HG02588 (cell line): ENCODE measurements around the gene SH3GLB1.

Experiments used
- ATAC-seq: cut with Tn5 transposase; IDR thresholded peaks from one replicate; pipeline ENCODE4 v1.9.1; 2021; ENCODE audit warnings: mild to moderate bottlenecking, moderate library complexity; ENCODE audit not compliant: unreplicated experiment

The SH3GLB1 gene

GRCh38 chr1:86731416-86731815 lies 27.0 kb downstream of the SH3GLB1 start:
- ATAC-seq, result no peak

- ATAC-seq, result no peak
These were observed 29.0 kb downstream of the SH3GLB1 start for GRCh38 chr1:86733340-86733739.

GRCh38 chr1:86739648-86740509 lies 35.5 kb downstream of the SH3GLB1 start:
- ATAC-seq, result peak; percentile 54

DNA sequence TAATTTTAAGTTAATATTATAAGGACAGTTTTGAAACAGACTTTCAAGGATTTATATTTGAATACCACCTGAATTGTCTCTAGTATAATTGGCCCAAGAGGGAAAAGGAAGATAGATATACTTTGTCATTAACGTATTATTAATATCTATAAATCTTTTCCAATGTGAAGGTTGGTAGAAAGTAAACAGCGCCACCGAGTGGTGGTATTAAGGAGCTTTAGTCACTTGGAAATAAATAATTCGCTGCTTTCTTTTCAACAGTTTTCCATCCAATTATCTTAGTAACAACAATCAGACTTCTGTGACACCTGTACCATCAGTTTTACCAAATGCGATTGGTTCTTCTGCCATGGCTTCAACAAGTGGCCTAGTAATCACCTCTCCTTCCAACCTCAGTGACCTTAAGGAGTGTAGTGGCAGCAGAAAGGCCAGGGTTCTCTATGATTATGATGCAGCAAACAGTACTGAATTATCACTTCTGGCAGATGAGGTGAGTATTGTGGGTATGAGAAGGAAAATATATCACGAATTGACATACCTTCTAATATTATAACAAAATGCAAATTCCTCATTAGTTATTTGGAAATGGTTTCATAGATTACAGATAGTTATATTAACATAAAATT lies 37.7 kb downstream of the SH3GLB1 start:
- no peak for ATAC-seq

DNA sequence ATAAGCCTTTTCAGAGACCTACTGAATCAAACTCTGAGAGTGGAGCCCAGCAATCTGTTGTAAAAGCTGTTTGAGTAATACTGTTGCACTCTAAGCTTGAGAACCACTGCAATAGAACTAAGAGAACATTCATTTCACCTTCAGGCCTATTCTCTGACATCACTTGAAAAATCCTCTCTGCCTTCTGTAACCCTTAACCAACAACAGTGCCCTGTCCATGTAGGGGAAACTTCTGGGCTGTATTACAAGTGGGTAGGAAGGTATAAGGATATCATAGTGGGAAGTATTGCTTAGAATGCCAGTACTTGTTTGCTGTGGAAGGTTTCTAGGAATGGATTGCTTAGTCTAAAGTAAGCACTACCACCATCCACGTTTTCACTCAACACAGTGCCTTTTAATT lies 42.9 kb downstream of the SH3GLB1 start:
- no peak for ATAC-seq

DNA sequence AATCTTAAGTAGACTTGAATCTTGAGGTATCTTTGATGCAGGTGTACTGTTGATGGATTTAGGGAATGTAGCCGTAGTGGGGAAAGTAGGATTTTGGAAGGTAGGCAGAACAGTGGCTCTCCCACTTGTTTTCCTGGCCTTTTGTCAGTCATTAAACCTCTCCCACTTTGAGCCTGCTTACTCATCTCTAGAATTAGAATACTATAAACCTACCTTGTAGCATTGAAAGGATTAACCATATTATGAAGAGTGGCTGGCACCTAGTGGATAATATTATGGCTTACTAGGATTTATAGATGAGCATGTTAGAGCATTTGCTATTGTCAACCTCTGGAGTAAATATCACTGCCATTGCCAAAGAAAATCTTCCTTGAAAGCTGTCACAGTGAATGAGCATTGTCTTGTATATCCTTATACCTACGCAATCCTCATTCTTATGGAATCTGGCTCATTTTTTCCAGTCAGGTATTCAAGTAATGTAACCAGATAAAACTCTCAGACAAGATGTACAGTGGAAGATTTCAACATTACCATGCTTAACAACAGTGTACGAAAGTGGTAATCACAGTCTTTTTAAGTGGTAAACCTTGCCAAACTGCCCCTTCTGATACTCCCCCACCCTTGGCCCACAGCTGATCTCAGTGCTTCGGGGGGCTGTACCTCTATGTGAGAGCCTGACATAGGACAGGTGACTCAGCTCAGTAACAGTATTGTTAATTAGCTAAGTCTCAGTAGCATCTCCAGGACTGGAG lies 44.4 kb downstream of the SH3GLB1 start:
- ATAC-seq, result no peak

DNA sequence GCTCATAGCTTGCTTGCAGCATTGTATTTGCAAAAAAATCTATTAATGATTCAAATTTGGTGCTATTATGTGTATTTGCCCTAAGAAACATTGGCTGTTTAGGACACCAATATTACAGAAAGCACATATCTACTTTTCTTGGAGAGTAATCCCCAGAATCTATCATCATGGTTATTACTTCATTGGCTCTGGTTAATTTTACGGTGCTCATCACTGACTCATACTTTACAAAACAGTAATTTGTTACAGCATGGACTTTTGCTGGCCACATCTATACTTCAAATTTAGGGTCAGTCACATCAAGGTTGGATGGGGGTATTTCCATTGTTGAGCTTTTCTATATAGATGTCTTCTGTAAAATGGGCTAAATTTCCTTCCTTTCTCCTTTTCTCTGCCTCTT lies 45.7 kb downstream of the SH3GLB1 start:
- no peak for ATAC-seq

DNA sequence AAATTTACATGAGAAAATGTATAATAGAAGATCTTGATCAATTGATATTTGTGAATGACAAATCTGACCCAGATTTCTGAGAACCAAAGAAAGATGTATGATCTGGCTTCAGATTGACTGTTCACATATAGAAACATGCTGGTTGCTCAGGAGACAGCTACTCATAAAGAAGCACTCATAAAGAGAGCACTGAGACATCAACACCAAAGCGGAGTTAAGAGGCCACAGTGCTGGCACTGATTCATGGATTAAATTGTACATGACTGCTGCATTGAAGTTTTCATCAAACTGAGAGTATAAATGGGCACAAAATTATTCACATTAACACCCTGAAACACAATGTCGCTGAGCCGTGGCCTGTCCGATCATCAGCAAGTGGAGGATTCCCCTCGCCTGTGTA lies 46.2 kb downstream of the SH3GLB1 start:
- ATAC-seq, result no peak

GRCh38 chr1:86751923-86752322 lies 47.5 kb downstream of the SH3GLB1 start:
- no peak for ATAC-seq

DNA sequence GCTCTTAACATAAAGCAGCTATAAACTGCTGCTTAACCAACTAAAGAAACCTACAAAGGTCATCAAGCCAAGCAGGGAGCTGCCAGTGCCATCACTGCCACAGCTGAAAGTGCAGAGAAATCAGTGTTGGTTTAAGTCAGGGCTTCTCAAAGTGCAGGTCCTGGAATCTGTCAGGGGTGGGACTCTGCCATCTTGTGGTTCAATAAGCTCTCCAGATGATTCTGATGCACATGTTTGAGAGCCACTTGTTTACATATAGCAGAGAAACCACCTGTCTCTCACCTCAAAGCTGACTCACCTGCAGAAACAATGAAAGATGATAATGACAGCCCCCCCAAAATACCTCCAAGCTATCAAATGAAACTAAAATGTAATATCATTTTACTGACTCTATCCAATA lies 49.3 kb downstream of the SH3GLB1 start:
- no peak for ATAC-seq

DNA sequence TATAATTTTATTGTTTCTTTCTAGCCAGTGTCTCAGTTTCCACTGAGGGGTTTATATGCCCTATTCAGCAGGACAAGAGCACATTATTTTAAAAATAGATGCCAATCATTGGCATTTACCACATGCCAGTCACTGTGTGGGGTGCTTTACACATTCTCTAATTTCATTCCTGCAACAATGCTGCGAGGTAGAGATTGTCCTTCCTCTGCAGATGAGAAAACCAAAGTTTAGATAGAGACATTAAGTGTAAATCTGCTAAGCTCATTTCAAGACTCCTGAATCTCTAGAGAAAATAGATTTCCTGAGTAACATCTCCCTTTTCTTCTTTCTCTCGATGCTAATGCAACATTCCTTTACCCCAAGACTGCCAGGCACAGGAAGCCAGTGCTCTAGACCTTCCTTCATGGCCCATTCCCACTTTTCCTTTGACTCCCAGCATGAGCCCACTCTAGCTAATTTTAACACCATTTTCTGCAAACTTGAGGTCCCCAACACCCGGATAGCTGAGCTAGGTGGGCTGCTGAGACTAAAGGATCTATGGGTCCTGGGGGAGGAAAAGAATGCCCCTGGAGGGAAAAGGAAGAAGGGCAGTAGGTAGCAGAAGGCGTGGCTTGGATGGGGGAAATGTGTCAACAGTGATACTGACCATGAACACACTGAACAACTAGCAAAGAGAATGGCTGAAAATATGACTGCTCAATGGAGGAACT lies 50.0 kb downstream of the SH3GLB1 start:
- no peak for ATAC-seq

DNA sequence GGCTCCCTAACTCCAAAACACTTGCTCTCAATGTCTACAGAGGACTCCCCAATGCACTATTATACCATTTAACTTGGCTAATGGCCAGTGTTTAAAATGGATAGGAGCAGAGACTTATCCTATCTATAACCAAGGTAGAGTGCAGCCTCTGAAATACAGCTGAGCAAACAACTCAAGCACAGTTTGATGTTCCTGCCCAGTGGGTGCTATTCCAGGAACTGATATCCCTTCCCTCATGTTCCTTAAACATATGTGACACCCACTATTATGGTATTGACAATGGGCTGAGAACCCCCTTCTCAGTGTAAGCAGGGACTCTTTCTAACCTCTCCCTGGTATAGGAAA lies 51.7 kb downstream of the SH3GLB1 start:
- no peak for ATAC-seq

DNA sequence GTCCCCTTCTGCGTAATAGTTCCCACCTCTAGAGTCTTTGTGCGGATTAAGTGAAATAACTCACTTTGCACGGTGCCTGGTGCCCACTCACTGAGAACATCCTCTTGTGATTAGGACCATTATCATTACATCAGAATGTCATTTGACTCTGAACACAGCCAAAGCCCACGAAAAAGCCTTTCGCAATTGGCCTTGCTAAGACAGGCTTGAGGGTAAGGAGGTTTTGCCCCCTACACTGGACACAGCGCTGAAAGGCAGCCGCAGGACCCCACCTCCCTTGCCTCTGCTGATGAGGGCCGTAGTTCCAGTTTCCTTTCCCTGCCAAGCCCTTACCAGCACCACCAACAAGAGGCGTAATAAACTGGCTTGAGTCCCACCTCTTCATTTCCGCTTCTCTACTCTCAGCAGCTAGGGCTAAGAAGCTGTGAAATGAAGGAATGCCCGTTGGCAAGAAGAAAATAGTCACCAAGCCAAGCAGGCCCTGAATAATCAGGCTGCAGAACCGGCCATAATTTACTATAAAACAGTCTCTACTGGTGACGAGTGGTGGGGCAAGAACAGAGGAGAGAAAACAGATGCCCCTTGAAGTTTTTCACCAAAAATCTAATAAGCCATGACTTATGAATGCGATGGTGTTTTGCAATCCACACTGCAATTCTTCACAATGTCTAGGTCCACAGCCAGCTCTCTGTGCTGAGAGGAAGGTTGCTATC lies 53.1 kb downstream of the SH3GLB1 start:
- no peak for ATAC-seq

DNA sequence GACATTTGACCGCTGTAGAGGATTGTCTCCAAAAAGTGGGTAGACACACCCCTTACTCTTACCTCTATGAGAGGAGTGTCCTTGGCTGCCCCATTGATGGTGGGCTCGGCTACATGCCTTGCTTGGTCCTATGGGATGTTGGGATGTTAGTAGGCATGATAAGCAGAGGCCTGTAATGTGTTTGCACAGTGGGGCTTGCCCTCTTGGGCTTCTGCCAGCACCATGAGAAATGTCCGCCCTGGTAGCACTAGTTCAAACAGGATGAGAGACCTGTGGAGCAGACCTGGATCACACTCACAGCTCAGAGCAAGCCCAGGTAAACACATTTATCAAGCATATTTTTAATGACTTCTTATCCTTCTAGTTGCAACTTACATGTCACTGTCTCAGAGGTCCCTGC lies 54.2 kb downstream of the SH3GLB1 start:
- no peak for ATAC-seq

- ATAC-seq, result no peak
These were observed 55.8 kb downstream of the SH3GLB1 start for GRCh38 chr1:86760199-86760598.

DNA sequence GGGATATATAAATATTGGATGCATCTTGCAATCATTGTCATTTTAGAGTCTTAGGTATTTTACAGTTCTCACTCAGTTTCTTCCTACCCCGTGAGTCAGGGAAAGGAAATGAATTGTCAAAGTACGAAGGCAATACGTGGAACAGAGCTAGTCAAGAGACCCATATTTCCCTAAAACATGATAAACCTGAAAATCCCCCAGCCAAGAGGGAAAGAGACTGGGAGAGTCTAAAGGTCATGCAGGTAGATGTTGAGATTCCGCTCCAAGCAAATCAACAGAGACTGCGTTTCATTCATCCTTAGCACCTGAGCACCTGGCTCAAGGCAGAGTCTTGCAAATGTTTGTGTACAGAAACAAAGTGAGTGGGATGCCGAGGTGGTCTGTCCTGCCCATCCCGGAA lies 58.0 kb downstream of the SH3GLB1 start:
- no peak for ATAC-seq

DNA sequence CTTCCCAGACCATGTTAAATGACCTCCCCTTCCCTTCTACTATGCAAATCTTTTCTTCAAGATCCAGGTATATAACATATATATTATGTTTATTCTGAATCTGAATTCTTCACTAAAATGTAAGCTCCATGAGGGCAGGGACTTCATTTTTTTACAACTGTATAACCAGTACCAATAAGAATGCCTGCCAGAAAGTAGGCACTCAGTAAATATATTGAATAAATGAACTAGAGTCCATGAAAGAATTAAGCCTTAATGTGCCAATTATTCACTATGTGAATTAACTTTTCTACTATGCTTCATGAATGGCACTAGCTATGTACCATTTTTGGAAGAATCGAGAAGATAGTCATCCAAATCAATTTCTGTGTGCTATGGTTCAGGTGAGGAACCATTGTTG lies 60.1 kb downstream of the SH3GLB1 start:
- no peak for ATAC-seq

- ATAC-seq, result no peak
These were observed 60.7 kb downstream of the SH3GLB1 start for GRCh38 chr1:86765073-86765472.

DNA sequence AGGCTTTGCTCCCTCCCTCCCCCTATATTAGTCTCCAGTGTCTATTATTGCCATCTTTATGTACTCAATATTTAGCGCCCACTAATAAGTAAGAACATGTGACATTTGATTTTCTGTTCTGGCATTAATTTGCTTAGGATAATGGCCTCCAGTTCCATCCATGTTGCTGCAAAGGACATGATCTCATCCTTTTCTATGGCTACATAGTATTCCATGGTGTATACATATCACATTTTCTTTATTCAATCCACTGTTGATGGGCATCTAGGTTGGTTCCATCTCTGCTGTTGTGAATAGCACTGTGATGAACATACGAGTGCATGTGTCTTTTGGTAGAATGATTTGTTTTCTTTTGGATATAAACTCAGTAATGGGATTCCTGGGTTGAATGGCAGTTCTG lies 61.3 kb downstream of the SH3GLB1 start:
- ATAC-seq, result no peak

GRCh38 chr1:86768554-86768953 lies 64.2 kb downstream of the SH3GLB1 start:
- ATAC-seq, result no peak

- ATAC-seq, result no peak
These were observed 64.7 kb downstream of the SH3GLB1 start for GRCh38 chr1:86769065-86769464.
